GM12875 (cell line): ENCODE measurements around the gene MIS12.

Experiments
- H3K4me3 ChIP-seq: one replicate; pipeline ENCODE4 v1.5.1; 2011; ENCODE audit warnings: low read depth, low read length, control low read depth
- TF ChIP-seq, protein P1 (sequence below): IDR thresholded peaks from 2 replicates; pipeline ENCODE4 v1.5.1; 2011; ENCODE audit warnings: low read depth, mild to moderate bottlenecking, control low read depth, inconsistent platforms, low read length, moderate library complexity, borderline replicate concordance; ENCODE audit not compliant: insufficient read depth

Gene MIS12

DNA sequence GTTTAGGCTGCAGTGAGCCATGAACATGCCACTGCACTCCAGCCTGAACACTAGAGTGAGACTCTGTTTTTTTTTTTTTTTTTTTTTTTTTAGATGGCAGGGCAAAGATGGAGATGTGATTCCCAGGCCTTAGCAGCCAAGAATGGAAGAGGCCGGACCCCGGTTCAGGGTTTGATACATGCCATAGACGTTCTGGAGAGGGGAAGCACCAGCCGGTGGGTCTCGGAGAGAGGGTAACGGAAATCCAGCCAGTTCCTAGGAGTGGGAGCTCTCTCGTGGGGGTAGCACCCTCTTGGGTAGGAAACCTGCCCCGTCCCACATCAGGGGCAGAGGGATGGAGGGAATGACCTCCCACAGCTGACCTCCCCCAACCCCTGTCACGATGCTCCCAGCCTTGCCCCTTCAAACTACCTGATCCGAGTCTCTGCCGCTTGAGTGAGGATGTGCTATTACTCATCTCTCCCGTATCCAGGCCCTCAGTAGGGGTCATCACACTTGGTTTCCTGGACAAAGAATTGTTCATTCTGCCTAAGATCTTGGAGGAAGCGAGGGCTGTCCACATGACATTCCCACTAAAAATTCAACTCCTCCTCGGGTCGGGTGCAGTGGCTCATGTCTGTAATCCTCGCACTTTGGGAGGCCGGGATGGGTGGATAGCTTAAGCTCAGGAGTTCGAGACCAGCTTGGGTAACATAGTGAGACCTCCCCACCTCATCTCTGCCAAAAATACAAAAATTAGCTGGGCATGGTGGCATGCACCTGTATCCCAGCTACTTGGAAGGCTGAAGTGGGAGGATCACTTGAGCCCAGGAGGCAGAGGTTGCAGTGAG is 47.3 kb downstream of the MIS12 start:
- no peak overlapping the region for H3K4me3 ChIP-seq
- TF ChIP-seq, protein P1, sequence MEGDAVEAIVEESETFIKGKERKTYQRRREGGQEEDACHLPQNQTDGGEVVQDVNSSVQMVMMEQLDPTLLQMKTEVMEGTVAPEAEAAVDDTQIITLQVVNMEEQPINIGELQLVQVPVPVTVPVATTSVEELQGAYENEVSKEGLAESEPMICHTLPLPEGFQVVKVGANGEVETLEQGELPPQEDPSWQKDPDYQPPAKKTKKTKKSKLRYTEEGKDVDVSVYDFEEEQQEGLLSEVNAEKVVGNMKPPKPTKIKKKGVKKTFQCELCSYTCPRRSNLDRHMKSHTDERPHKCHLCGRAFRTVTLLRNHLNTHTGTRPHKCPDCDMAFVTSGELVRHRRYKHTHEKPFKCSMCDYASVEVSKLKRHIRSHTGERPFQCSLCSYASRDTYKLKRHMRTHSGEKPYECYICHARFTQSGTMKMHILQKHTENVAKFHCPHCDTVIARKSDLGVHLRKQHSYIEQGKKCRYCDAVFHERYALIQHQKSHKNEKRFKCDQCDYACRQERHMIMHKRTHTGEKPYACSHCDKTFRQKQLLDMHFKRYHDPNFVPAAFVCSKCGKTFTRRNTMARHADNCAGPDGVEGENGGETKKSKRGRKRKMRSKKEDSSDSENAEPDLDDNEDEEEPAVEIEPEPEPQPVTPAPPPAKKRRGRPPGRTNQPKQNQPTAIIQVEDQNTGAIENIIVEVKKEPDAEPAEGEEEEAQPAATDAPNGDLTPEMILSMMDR: no peak

DNA sequence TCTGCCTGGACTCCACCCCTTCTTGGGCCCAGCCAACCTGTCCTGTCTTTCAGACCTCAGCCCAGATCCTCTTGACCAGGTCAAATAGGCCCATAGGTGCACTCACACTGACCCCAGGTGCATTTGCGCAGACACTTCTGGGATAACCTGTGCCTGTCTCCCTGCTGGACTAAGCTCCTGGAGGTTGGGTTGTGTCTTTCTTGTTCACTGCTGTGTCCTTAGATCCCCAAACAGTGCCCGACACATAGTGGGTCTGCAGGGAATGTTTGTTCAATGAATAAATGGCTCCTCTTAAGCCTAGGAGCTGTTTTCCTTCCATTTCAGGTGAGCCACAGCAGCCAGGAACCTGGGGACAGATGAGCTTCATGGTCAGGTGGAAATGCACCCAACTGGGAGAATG is 49.1 kb downstream of the MIS12 start:
- no peak overlapping the region for H3K4me3 ChIP-seq
- TF ChIP-seq, protein P1: no peak

DNA sequence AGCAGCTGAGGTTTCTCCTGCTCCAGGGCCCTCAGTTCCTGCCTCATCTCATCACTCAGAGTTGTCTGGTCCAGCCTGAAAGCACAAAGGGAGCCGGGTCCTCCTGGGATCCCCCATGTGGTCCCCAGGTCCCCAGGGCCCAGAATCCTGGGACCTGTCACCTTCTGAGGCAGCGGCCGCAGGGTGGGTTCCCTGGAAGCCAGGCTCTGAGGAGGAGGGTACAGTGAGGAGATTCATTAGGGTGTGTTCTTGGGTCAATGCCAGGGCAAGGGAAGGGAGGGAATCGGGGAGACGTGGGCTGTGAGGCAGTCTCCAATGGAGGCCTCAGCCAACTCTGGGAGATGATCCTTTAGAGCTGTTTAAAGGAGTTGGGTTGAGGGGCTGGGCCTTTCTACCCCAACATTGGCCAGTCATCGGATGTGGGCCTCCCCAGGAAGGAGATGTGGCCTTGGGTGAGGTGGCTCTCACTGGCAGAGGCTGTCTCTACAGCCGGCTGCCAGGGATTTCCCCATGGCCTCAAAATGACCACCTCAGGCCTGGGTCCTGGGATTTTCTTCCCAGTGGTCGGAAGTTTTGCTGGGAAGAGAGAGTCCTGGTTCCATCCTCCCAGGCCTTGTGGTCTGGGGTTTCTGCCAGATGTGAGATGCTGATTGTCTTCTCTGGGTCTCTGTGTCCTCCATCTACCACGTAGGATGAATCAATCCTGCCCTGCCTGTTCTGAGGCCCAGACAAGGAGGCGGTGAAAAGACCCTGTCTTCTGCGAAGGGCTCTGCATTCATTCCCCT is 50.7 kb downstream of the MIS12 start:
- TF ChIP-seq, protein P1: no peak
- H3K4me3 ChIP-seq: no peak overlapping the region

DNA sequence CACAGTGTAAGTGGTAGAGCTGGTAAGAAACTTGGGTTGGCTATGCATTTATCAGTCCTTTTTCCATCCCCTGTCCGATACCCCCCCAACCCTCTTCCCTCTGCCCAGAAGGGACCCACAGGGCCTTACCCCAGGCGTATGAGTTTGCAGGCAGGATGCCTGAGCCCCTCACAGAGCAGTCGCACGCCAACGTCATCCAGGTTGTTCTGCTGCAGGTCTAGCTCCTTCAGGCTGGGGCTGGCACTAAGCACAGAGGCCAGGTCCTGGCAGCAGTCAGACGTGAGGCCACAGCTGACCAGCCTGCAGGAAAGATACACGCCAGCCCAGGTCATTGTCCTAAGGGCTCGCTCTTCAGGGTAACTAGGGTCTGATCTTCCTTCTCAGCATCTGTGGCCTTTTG is 52.9 kb downstream of the MIS12 start:
- no peak overlapping the region for H3K4me3 ChIP-seq
- TF ChIP-seq, protein P1: no peak

DNA sequence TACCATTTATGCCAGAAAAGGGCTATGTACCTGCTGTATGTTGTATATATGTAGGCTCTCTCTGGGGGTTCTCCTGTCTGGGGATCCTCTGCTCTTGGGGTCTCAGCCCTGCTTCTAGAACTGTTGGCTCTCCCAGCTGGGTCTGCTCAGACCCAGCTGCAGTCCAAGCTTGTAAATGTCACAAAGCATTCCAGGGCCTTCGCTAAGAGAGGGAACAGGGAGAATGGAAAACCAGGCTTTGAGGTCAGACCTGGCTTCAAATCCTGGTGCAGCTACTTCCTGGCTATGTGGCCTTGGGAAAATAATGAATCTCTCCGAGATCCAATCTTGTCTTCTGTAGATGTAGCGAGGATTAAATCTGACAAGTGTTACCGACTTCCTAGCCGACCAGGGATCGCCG is 54.0 kb downstream of the MIS12 start:
- H3K4me3 ChIP-seq: no peak overlapping the region
- TF ChIP-seq, protein P1: no peak
